Right kidney (tissue), 1 donor: ENCODE measurements around the gene TBX15.
"Not testable (repeated sequence)": the region's sequence is repeated elsewhere in the genome, so short reads cannot be mapped to it uniquely, and the experiment has no call there.

Experiments
- DNase-seq: peaks from one replicate; pipeline ENCODE4 v3.0.0-alpha.2; 2016

The TBX15 gene

GRCh38 chr1:118926261-118926660 lies 61.9 kb downstream of the TBX15 start:
- DNase-seq, result no peak

GRCh38 chr1:118925651-118926050 lies 62.5 kb downstream of the TBX15 start:
- no peak for DNase-seq

- no peak for DNase-seq
Measured at GRCh38 chr1:118923319-118923718, 64.8 kb downstream of the TBX15 start.

GRCh38 chr1:118921994-118922393 lies 66.1 kb downstream of the TBX15 start:
- no peak for DNase-seq

GRCh38 chr1:118920124-118920717 lies 67.9 kb downstream of the TBX15 start:
- no peak for DNase-seq

GRCh38 chr1:118918940-118919259 lies 69.2 kb downstream of the TBX15 start:
- DNase-seq, result no peak

- DNase-seq, result no peak
Measured at GRCh38 chr1:118918230-118918939, 69.8 kb downstream of the TBX15 start.

GRCh38 chr1:118916346-118916745 lies 71.8 kb downstream of the TBX15 start:
- not testable (repeated sequence) for DNase-seq

GRCh38 chr1:118914379-118915161 lies 73.6 kb downstream of the TBX15 start:
- DNase-seq, result no peak

GRCh38 chr1:118913818-118914217 lies 74.3 kb downstream of the TBX15 start:
- DNase-seq, result no peak

GRCh38 chr1:118912574-118912973 lies 75.6 kb downstream of the TBX15 start:
- no peak for DNase-seq

GRCh38 chr1:118911571-118911970 lies 76.6 kb downstream of the TBX15 start:
- no peak for DNase-seq

GRCh38 chr1:118907466-118907865 lies 80.7 kb downstream of the TBX15 start:
- DNase-seq, result no peak

GRCh38 chr1:118905671-118906070 lies 82.5 kb downstream of the TBX15 start:
- no peak for DNase-seq

GRCh38 chr1:118905196-118905595 lies 82.9 kb downstream of the TBX15 start:
- no peak for DNase-seq

GRCh38 chr1:118902711-118903191 lies 85.4 kb downstream of the TBX15 start:
- DNase-seq, result no peak

- no peak for DNase-seq
Measured at GRCh38 chr1:118902299-118902698, 85.8 kb downstream of the TBX15 start.

GRCh38 chr1:118900643-118901440 lies 87.3 kb downstream of the TBX15 start:
- DNase-seq, result no peak

GRCh38 chr1:118899340-118899739 lies 88.8 kb downstream of the TBX15 start:
- no peak for DNase-seq

- no peak for DNase-seq
Measured at GRCh38 chr1:118898712-118899111, 89.4 kb downstream of the TBX15 start.

- no peak for DNase-seq
Measured at GRCh38 chr1:118896416-118896815, 91.7 kb downstream of the TBX15 start.

- no peak for DNase-seq
Measured at GRCh38 chr1:118894836-118895235, 93.3 kb downstream of the TBX15 start.
